Transverse colon (tissue), 4 donors: ENCODE data around the gene BET1. TPM values are rescaled to one million over a fixed set of nuclear protein-coding genes. Genes with fewer than 3 reads are reported as not detected.

Experiments
- DNase-seq: peaks from one replicate; pipeline ENCODE4 v3.0.0-alpha.2; 2019
- H3K27ac ChIP-seq, 4 donors: fragments of 200-600 bp; sonication (generic); 2 replicates each; pipeline ENCODE4 v1.5.1; 2016 to 2018; ENCODE audit warnings: inconsistent platforms in 4 of 4
- H3K27me3 ChIP-seq: fragments of 200-600 bp; sonication (generic); 2 replicates; pipeline ENCODE4 v1.5.1; 2017; ENCODE audit warnings: inconsistent platforms
- H3K36me3 ChIP-seq, 4 donors: fragments of 200-600 bp; sonication (generic); 2 replicates each; pipeline ENCODE4 v1.5.1; 2017 to 2019; ENCODE audit warnings: inconsistent platforms in 4 of 4
- H3K4me1 ChIP-seq, 4 donors: fragments of 200-600 bp; sonication (generic); 2 replicates each; pipeline ENCODE4 v1.5.1; 2017 to 2020; ENCODE audit warnings: inconsistent platforms in 4 of 4
- H3K4me3 ChIP-seq, 4 donors: fragments of 200-600 bp; sonication (generic); 1 replicate in 1 of 4; 2 replicates in 3 of 4; pipeline versions ENCODE4 v1.5.1 to v1.6.1; 2017 to 2019; ENCODE audit warnings: inconsistent platforms in 4 of 4
- H3K9me3 ChIP-seq, 2 donors: fragments of 200-600 bp; sonication (generic); 2 replicates each; pipeline ENCODE4 v1.5.1; 2017 to 2019; ENCODE audit warnings: inconsistent platforms in 2 of 2
- EP300 ChIP-seq: sonication (generic); formaldehyde crosslinking; IDR thresholded peaks from one replicate; pipeline ENCODE4 v1.6.1; 2017; ENCODE audit warnings: antibody characterized with exemption, low read depth
- POLR2A ChIP-seq: fragments of 450-650 bp; IDR thresholded peaks from one replicate; pipeline ENCODE4 v1.6.1; 2016; ENCODE audit warnings: antibody characterized with exemption, mild to moderate bottlenecking, moderate library complexity
- POLR2AphosphoS5 ChIP-seq, 3 donors: sonication (generic); formaldehyde crosslinking; IDR thresholded peaks; one replicate each; pipeline ENCODE4 v1.6.1; 2016; ENCODE audit warnings: antibody characterized with exemption in 3 of 3
- WGBS, 2 donors: methylation state at CpG; one replicate each; pipeline ENCODE4 v1.1.5; 2018; ENCODE audit warnings: low coverage in 1 of 2; 5-methylcytosine and 5-hydroxymethylcytosine counted together
- in situ Hi-C, 4 donors: fragments of 200-750 bp; cut with MboI; loops; one replicate each; pipeline versions ENCODE4 v1.15.0 to v1.15.1; 2017; ENCODE audit warnings: low sequenced_read_pairs in 3 of 4, low pct_ligation_motif_present in 1 of 4, low pct_unique_long_range_greater_than_20kb in 1 of 4
- intact Hi-C: fragments of 100-400 bp; cut with DNase I; formaldehyde crosslinking; loops from one replicate; pipeline ENCODE4 v1.15.1; 2023; ENCODE audit warnings: low total_unique reads
- total RNA-seq, 4 donors: library from RNA; depleted of rRNA; stranded (reverse); fragments of >200 nt; gene quantifications; one replicate each; pipeline ENCODE4 v1.1.0, GENCODE V29; 2016
- TF ChIP-seq, protein P1 (sequence below), 5 experiments: fragments of 200-600 bp in 3 of 5; fragments of 450-650 bp in 2 of 5; sonication (generic) in 3 of 5; IDR thresholded peaks; 1 replicate in 2 of 5; 2 replicates in 3 of 5; pipeline ENCODE4 v1.5.1; 2016 to 2017; ENCODE audit warnings: antibody characterized with exemption in 5 of 5, inconsistent platforms in 3 of 5, mild to moderate bottlenecking in 2 of 5, moderate library complexity in 1 of 5

Gene BET1
- total RNA-seq, 4 donors from 2014 or later = 15.7 to 28.9 (median 21.2) TPM

DNA sequence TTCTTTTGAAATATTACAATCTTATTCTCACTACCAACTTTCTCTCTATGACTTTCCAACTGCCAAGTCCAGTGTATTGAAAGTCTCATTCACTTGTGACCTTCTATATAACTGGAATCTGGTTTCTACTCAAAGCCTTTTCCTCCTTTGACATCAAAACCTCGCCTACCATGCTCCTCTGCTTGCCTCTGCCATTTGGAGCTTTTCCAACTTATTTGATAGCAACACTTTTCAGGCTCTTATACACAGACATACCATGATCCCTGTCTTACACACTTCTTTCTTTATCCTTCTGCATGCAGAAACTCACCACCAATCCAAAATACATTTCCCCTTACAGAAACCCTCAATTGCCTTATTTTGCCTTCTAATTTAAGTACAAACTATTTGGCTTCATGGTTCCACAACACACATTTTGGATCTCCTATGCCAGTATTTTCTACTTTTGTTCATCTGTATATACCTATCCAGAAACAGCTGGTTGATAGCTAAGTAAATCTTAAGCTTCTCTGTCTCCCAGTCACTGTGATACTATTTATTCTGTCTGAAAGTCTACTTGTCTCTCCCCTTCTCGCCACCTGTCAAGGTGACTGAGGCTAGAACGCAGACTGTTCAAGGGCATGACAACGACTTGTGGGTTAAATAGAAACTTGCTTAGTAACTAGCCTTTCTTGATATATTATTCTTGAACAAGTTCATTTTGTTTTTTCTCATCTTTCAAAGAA lies 60.2 kb downstream of the BET1 start:
- no peaks in the 10 kb centered on the region for H3K36me3 ChIP-seq
- H3K27me3 ChIP-seq = no peaks in the 10 kb centered on the region
- intact Hi-C loops (no loop called here), in situ Hi-C loops (no loop called here)
- 51 to 66% methylated on average over 3 to 4 of the region's 4 CpGs for WGBS, 2 donors
- TF ChIP-seq POLR2AphosphoS5 (IDR thresholded peaks at IDR 0.05) (no peak), EP300 (no peak), POLR2A (no peak)
- TF ChIP-seq, protein P1, sequence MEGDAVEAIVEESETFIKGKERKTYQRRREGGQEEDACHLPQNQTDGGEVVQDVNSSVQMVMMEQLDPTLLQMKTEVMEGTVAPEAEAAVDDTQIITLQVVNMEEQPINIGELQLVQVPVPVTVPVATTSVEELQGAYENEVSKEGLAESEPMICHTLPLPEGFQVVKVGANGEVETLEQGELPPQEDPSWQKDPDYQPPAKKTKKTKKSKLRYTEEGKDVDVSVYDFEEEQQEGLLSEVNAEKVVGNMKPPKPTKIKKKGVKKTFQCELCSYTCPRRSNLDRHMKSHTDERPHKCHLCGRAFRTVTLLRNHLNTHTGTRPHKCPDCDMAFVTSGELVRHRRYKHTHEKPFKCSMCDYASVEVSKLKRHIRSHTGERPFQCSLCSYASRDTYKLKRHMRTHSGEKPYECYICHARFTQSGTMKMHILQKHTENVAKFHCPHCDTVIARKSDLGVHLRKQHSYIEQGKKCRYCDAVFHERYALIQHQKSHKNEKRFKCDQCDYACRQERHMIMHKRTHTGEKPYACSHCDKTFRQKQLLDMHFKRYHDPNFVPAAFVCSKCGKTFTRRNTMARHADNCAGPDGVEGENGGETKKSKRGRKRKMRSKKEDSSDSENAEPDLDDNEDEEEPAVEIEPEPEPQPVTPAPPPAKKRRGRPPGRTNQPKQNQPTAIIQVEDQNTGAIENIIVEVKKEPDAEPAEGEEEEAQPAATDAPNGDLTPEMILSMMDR (IDR thresholded peaks at IDR 0.05) = no peak
- DNase-seq = no peak
- H3K9me3 ChIP-seq = no peaks in the 10 kb centered on the region
- H3K27ac ChIP-seq = no peak overlapping the region
- H3K4me3 ChIP-seq = no peak overlapping the region
- H3K4me1 ChIP-seq = no peaks in the 10 kb centered on the region

Other genes with a start within 250 kb of the BET1 start
- under 1 TPM in 3 of 4 donors, not detected in 1; 0.40 to 0.79 (median 0.68) TPM for gene TFPI2, start 113.6 kb downstream of the BET1 start, total RNA-seq
- not detected for gene GNGT1, start 97.8 kb downstream of the BET1 start, total RNA-seq
- 1 to 10 TPM; 3.0 to 6.2 (median 4.7) TPM for gene GNG11, start 82.6 kb downstream of the BET1 start, total RNA-seq